Adrenal gland (tissue), 5 donors: Measurements from ENCODE around the gene DNAJC10.

Source experiments
- POLR2A ChIP-seq, 2 donors: fragments of 450-650 bp; IDR thresholded peaks; one replicate each; pipeline ENCODE4 v1.6.1; 2017; ENCODE audit warnings: antibody characterized with exemption in 2 of 2, mild to moderate bottlenecking in 2 of 2, moderate library complexity in 1 of 2
- TF ChIP-seq, protein P1 (sequence below), 6 experiments: fragments of 450-650 bp in 4 of 6; fragments of 200-600 bp in 2 of 6; sonication (generic) in 1 of 6; IDR thresholded peaks; 1 replicate in 5 of 6; 2 replicates in 1 of 6; pipeline versions ENCODE4 v1.5.1 to v1.8.0; 2016 to 2021; ENCODE audit warnings: antibody characterized with exemption in 6 of 6, mild to moderate bottlenecking in 2 of 6, moderate library complexity in 1 of 6
- donor health status: DM: no; HTN: no; CAD: no.

- TF ChIP-seq, protein P1, sequence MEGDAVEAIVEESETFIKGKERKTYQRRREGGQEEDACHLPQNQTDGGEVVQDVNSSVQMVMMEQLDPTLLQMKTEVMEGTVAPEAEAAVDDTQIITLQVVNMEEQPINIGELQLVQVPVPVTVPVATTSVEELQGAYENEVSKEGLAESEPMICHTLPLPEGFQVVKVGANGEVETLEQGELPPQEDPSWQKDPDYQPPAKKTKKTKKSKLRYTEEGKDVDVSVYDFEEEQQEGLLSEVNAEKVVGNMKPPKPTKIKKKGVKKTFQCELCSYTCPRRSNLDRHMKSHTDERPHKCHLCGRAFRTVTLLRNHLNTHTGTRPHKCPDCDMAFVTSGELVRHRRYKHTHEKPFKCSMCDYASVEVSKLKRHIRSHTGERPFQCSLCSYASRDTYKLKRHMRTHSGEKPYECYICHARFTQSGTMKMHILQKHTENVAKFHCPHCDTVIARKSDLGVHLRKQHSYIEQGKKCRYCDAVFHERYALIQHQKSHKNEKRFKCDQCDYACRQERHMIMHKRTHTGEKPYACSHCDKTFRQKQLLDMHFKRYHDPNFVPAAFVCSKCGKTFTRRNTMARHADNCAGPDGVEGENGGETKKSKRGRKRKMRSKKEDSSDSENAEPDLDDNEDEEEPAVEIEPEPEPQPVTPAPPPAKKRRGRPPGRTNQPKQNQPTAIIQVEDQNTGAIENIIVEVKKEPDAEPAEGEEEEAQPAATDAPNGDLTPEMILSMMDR (IDR thresholded peaks at IDR 0.05): no peak
- no peak for TF ChIP-seq POLR2A (IDR thresholded peaks at IDR 0.05)
Measured at GRCh38 chr2:182730486-182730885, 14.4 kb downstream of the DNAJC10 start.
